C4-2B (cell line): Measurements from ENCODE around the gene ADGRB2.

Experiments
- CTCF ChIP-seq: fragments of 450-650 bp; conservative IDR thresholded peaks from 2 replicates; pipeline ENCODE4 v1.5.1; 2017; ENCODE audit warnings: mild to moderate bottlenecking
- ZFX ChIP-seq: fragments of 450-650 bp; IDR thresholded peaks from 2 replicates; pipeline ENCODE4 v1.6.1; 2017

GRCh38 chr1:31694964-31695313 is 69.2 kb downstream of the ADGRB2 start:
- TF ChIP-seq CTCF: no peak
- TF ChIP-seq ZFX: no peak
